OCI-LY1 (cell line): ENCODE measurements around the gene LSAMP.

Experiments
- EZH2 ChIP-seq: fragments of 200-600 bp; sonication (generic), shearing (Covaris generic); IDR thresholded peaks from 2 replicates; pipeline ENCODE4 v1.8.0; 2017; ENCODE audit warnings: borderline replicate concordance, mixed run types, mild to moderate bottlenecking, antibody characterized with exemption, low read length, moderate library complexity, mixed read lengths
- TF ChIP-seq, protein P1 (sequence below): fragments of 200-600 bp; sonication (generic), shearing (Covaris generic); IDR thresholded peaks from 2 replicates; pipeline ENCODE4 v1.5.1; 2017; ENCODE audit warnings: mild to moderate bottlenecking, antibody characterized with exemption, low read length, moderate library complexity, mixed read lengths

DNA sequence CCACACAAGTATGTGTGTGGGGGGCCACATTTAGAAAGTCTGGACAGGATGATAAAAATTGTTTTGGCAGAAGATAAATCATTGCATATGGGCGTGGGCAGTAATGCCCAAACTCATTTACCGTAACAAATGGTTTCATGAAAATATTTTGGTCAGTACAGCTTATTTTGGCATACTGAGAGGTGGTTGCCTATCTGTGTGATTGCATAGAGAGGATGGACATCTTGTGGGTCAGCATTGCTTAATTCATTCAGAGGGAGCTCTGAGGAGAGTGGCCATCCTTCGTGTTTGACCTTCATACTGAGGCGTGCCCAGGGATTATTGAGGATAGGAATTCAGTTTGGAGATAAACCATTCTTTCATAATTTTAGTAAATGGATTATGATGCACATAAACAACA, 659.5 kb downstream of the LSAMP start:
- TF ChIP-seq, protein P1, sequence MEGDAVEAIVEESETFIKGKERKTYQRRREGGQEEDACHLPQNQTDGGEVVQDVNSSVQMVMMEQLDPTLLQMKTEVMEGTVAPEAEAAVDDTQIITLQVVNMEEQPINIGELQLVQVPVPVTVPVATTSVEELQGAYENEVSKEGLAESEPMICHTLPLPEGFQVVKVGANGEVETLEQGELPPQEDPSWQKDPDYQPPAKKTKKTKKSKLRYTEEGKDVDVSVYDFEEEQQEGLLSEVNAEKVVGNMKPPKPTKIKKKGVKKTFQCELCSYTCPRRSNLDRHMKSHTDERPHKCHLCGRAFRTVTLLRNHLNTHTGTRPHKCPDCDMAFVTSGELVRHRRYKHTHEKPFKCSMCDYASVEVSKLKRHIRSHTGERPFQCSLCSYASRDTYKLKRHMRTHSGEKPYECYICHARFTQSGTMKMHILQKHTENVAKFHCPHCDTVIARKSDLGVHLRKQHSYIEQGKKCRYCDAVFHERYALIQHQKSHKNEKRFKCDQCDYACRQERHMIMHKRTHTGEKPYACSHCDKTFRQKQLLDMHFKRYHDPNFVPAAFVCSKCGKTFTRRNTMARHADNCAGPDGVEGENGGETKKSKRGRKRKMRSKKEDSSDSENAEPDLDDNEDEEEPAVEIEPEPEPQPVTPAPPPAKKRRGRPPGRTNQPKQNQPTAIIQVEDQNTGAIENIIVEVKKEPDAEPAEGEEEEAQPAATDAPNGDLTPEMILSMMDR = no peak
- no peak for TF ChIP-seq EZH2
